WTC11 (cell line): ENCODE measurements around the gene GPR37L1.

ENCODE experiments used
- ATF1 ChIP-seq: sonication (generic); formaldehyde crosslinking; IDR thresholded peaks from 2 replicates; pipeline ENCODE4 v1.8.1; 2023; ENCODE audit warnings: mild to moderate bottlenecking, moderate library complexity, missing genetic modification reagents
- ATF6 ChIP-seq: sonication (generic); formaldehyde crosslinking; IDR thresholded peaks from 2 replicates; pipeline ENCODE4 v1.8.1; 2023; ENCODE audit warnings: mild to moderate bottlenecking, missing genetic modification reagents
- CREM ChIP-seq: sonication (generic); formaldehyde crosslinking; IDR thresholded peaks from 2 replicates; pipeline ENCODE4 v1.8.1; 2022; ENCODE audit warnings: mild to moderate bottlenecking, missing genetic modification reagents, moderate library complexity
- FOXP1 ChIP-seq: sonication (generic); formaldehyde crosslinking; IDR thresholded peaks from 2 replicates; pipeline ENCODE4 v1.8.0; 2022; ENCODE audit warnings: missing genetic modification reagents, mild to moderate bottlenecking, moderate library complexity, borderline replicate concordance
- JUN ChIP-seq: sonication (generic); formaldehyde crosslinking; IDR thresholded peaks from 2 replicates; pipeline ENCODE4 v1.8.0; 2023; ENCODE audit warnings: mild to moderate bottlenecking, missing genetic modification reagents
- NFE2L1 ChIP-seq: sonication (generic); formaldehyde crosslinking; IDR thresholded peaks from 2 replicates; pipeline ENCODE4 v1.8.1; 2023; ENCODE audit warnings: missing genetic modification reagents
- NFYB ChIP-seq: sonication (generic); formaldehyde crosslinking; conservative IDR thresholded peaks from 2 replicates; pipeline ENCODE4 v1.8.0; 2022; ENCODE audit warnings: low read depth, missing genetic modification reagents
- NR2C2 ChIP-seq: sonication (generic); formaldehyde crosslinking; IDR thresholded peaks from 2 replicates; pipeline ENCODE4 v1.8.0; 2022; ENCODE audit warnings: mild to moderate bottlenecking, missing genetic modification reagents
- TEAD1 ChIP-seq: sonication (generic); formaldehyde crosslinking; IDR thresholded peaks from 2 replicates; pipeline ENCODE4 v1.8.0; 2022; ENCODE audit warnings: mild to moderate bottlenecking, missing genetic modification reagents
- TP53 ChIP-seq: sonication (generic); formaldehyde crosslinking; IDR thresholded peaks from 2 replicates; pipeline ENCODE4 v1.8.1; 2023; ENCODE audit warnings: mild to moderate bottlenecking, missing genetic modification reagents
- ZNF281 ChIP-seq: sonication (generic); formaldehyde crosslinking; IDR thresholded peaks from 2 replicates; pipeline ENCODE4 v1.8.0; 2023; ENCODE audit warnings: mild to moderate bottlenecking, missing genetic modification reagents
- TF ChIP-seq, protein P1 (sequence below): fragments of 250-450 bp; sonication (Bioruptor Pico); IDR thresholded peaks from 2 replicates; pipeline ENCODE4 v2.1.2; 2022; ENCODE audit warnings: mild to moderate bottlenecking, moderate library complexity
- TF ChIP-seq, protein P2 (sequence below): sonication (generic); formaldehyde crosslinking; conservative IDR thresholded peaks from 2 replicates; pipeline ENCODE4 v1.8.1; 2022; ENCODE audit warnings: mild to moderate bottlenecking, missing genetic modification reagents
- TF ChIP-seq, protein P3 (sequence below): fragments of 250-450 bp; sonication (Bioruptor Pico); conservative IDR thresholded peaks from 2 replicates; pipeline ENCODE4 v1.9.0; 2021; ENCODE audit warnings: mild to moderate bottlenecking

GRCh38 chr1:202168861-202169260 is 46.1 kb downstream of the GPR37L1 start:
- no peak for TF ChIP-seq NFE2L1 (CRISPR knock-in tag)
- TF ChIP-seq ATF1 (CRISPR knock-in tag): no peak
- no peak for TF ChIP-seq NFYB (CRISPR knock-in tag)
- TF ChIP-seq NR2C2 (CRISPR knock-in tag): no peak
- TF ChIP-seq TEAD1: no peak
- TF ChIP-seq, protein P1, sequence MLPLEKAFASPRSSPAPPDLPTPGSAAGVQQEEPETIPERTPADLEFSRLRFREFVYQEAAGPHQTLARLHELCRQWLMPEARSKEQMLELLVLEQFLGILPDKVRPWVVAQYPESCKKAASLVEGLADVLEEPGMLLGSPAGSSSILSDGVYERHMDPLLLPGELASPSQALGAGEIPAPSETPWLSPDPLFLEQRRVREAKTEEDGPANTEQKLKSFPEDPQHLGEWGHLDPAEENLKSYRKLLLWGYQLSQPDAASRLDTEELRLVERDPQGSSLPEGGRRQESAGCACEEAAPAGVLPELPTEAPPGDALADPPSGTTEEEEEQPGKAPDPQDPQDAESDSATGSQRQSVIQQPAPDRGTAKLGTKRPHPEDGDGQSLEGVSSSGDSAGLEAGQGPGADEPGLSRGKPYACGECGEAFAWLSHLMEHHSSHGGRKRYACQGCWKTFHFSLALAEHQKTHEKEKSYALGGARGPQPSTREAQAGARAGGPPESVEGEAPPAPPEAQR (CRISPR knock-in tag): no peak
- TF ChIP-seq ATF6 (CRISPR knock-in tag): no peak
- TF ChIP-seq ZNF281 (CRISPR knock-in tag): no peak
- TF ChIP-seq, protein P2, sequence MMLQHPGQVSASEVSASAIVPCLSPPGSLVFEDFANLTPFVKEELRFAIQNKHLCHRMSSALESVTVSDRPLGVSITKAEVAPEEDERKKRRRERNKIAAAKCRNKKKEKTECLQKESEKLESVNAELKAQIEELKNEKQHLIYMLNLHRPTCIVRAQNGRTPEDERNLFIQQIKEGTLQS (CRISPR knock-in tag): no peak
- TF ChIP-seq JUN (CRISPR knock-in tag): no peak
- TF ChIP-seq TP53: no peak
- no peak for TF ChIP-seq CREM (CRISPR knock-in tag)
- no peak for TF ChIP-seq FOXP1
- TF ChIP-seq, protein P3, sequence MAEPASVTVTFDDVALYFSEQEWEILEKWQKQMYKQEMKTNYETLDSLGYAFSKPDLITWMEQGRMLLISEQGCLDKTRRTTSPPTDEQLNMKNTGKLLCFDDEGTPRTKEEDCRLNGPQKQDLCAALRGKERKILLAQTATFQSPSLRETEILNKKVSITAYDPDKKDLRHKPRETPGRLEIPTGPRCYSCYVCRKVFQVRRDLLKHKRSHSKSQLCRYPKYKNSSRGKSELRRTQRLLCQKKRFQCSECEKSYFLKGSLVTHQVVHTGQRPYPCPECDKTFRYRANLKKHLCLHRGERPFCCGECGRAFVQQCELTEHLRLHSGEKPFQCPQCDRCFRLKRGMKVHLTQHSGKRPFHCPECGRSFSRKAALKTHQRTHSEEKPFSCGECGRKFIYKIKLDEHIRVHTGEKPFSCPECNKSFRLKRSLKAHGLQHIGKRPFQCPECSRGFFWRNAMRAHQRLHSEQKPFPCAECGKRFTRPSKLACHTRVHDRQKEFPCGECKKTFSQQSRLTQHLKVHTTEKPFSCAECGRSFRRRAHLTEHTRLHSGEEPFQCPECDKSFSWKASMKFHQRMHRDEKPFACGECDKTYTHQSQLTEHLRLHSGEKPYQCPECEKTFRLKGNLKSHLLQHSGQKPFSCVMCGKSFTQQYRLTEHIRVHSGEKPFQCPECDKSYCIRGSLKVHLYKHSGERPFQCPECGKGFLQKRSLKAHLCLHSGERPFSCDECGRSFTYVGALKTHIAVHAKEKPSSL: no peak
